HG03025 (cell line): Measurements from ENCODE around the gene IFI27L1.

Experiments
- ATAC-seq: cut with Tn5 transposase; IDR thresholded peaks from one replicate; pipeline ENCODE4 v1.9.1; 2021; ENCODE audit warnings: mild to moderate bottlenecking, moderate library complexity; ENCODE audit not compliant: unreplicated experiment, low FRiP score

Gene IFI27L1

GRCh38 chr14:94113490-94113889 is 32.4 kb downstream of the IFI27L1 start:
- no peak for ATAC-seq

GRCh38 chr14:94113908-94114588 is 32.9 kb downstream of the IFI27L1 start:
- no peak for ATAC-seq

GRCh38 chr14:94114589-94115057 is 33.5 kb downstream of the IFI27L1 start:
- no peak for ATAC-seq

GRCh38 chr14:94115058-94115591 is 34.0 kb downstream of the IFI27L1 start:
- no peak for ATAC-seq

- no peak for ATAC-seq
Observed at GRCh38 chr14:94115631-94116030, 34.5 kb downstream of the IFI27L1 start.

- no peak for ATAC-seq
Observed at GRCh38 chr14:94116701-94117100, 35.6 kb downstream of the IFI27L1 start.

GRCh38 chr14:94117856-94118255 is 36.7 kb downstream of the IFI27L1 start:
- ATAC-seq: no peak

- no peak for ATAC-seq
Observed at GRCh38 chr14:94119071-94119470, 38.0 kb downstream of the IFI27L1 start.

- ATAC-seq: no peak
Observed at GRCh38 chr14:94120667-94121340, 39.7 kb downstream of the IFI27L1 start.

GRCh38 chr14:94121485-94121884 is 40.4 kb downstream of the IFI27L1 start:
- ATAC-seq: no peak

GRCh38 chr14:94122438-94122837 is 41.3 kb downstream of the IFI27L1 start:
- ATAC-seq: no peak

GRCh38 chr14:94123296-94123695 is 42.2 kb downstream of the IFI27L1 start:
- no peak for ATAC-seq

- no peak for ATAC-seq
Observed at GRCh38 chr14:94123868-94124267, 42.8 kb downstream of the IFI27L1 start.

GRCh38 chr14:94124582-94125377 is 43.7 kb downstream of the IFI27L1 start:
- no peak for ATAC-seq

GRCh38 chr14:94125659-94126418 is 44.7 kb downstream of the IFI27L1 start:
- no peak for ATAC-seq

GRCh38 chr14:94126419-94126677 is 45.2 kb downstream of the IFI27L1 start:
- ATAC-seq: no peak

GRCh38 chr14:94126800-94127199 is 45.7 kb downstream of the IFI27L1 start:
- no peak for ATAC-seq

GRCh38 chr14:94127330-94127729 is 46.2 kb downstream of the IFI27L1 start:
- ATAC-seq: no peak

- no peak for ATAC-seq
Observed at GRCh38 chr14:94128216-94128839, 47.2 kb downstream of the IFI27L1 start.

- peak; percentile 92 for ATAC-seq
Observed at GRCh38 chr14:94129111-94129757, 48.1 kb downstream of the IFI27L1 start, which contains the start of gene IFI27L2. IFI27L2 (minus strand) TSS chr14:94129604; CDS start chr14:94129564, 40 bp downstream.
